GM13977 (cell line): ENCODE measurements around the gene S100A16.

ENCODE experiments used
- DNase-seq: peaks from one replicate; pipeline ENCODE4 v3.0.0; 2012; ENCODE audit warnings: low spot score
- CTCF ChIP-seq: IDR thresholded peaks from 2 replicates; pipeline ENCODE4 v1.5.1; 2012; ENCODE audit warnings: mild to moderate bottlenecking, control low read depth; ENCODE audit not compliant: insufficient read depth; ENCODE audit errors: extremely low read depth, missing control alignments
- in situ Hi-C: fragments of 300-500 bp; cut with MboI; formaldehyde crosslinking; loops from one replicate; pipeline ENCODE4 v1.12.0; 2022; ENCODE audit warnings: low sequenced_read_pairs, low pct_unique_long_range_greater_than_20kb, mixed read lengths, inconsistent platforms; ENCODE audit not compliant: unreplicated experiment

Gene S100A16

GRCh38 chr1:153608089-153608682, 4.8 kb downstream of the S100A16 start:
- DNase-seq: no peak
- TF ChIP-seq CTCF: no peak
- in situ Hi-C loops: no loop called here

- no peak for TF ChIP-seq CTCF
- in situ Hi-C loops: no loop called here
- no peak for DNase-seq
These were observed 5.6 kb downstream of the S100A16 start for GRCh38 chr1:153607381-153607780.

DNA sequence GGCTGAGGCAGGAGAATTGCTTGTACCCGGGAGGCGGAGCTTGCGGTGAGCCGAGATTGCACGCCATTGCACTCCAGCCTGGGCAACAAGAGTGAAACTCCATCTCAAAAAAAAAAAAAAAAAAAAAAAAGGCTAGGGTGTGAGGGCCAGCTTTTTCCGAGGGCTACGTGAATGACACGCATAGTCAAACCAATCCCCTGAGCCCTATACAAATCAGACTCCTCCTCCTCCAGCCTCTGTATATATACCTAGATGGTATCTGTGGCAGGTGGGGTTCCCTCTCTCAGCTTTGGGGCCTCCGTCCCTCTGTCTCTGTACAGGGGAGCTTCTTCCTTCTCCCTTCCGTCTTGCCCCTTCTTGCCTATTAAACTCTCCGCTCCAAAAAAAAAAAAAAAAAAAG, 6.7 kb downstream of the S100A16 start:
- in situ Hi-C loops: no loop called here
- no peak for DNase-seq
- no peak for TF ChIP-seq CTCF

DNA sequence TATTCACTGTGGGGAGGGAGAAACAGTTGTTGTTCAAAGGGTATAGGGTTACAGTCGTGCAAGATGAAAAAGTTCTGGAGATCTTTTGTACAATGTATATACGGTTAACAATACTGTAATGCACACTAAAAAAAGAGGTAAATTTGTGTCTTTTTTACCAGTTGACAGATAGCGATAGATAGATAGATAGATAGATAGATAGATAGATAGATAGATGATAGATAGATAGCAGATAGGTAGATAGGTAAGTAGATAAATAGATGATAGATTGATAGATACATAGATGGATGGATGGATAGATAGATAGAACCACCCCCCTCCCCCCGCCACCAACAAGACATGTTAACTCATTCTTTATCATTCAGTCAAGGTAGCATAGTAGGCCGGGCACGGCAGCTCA, 10.2 kb downstream of the S100A16 start:
- TF ChIP-seq CTCF: no peak
- DNase-seq: no peak
- in situ Hi-C loops: no loop called here

- in situ Hi-C loops: no loop called here
- no peak for TF ChIP-seq CTCF
- no peak for DNase-seq
These were observed 13.1 kb downstream of the S100A16 start for GRCh38 chr1:153599847-153600246.

GRCh38 chr1:153598309-153599172, 14.4 kb downstream of the S100A16 start:
- peak; percentile 89 for DNase-seq
- in situ Hi-C loops: no loop called here
- no peak for TF ChIP-seq CTCF
